Fibroblast of gingiva (primary cell): ENCODE measurements around the gene UBAC2.
A peak's percentile ranks its signal among the peaks of the same experiment; 100 is the strongest.

Experiments used
- DNase-seq: peaks from one replicate; pipeline ENCODE4 v3.0.0-alpha.2; 2011; ENCODE audit warnings: low read depth

Gene UBAC2

GRCh38 chr13:99357131-99357596, 156.5 kb downstream of the UBAC2 start:
- DNase-seq: peak; percentile 37

DNA sequence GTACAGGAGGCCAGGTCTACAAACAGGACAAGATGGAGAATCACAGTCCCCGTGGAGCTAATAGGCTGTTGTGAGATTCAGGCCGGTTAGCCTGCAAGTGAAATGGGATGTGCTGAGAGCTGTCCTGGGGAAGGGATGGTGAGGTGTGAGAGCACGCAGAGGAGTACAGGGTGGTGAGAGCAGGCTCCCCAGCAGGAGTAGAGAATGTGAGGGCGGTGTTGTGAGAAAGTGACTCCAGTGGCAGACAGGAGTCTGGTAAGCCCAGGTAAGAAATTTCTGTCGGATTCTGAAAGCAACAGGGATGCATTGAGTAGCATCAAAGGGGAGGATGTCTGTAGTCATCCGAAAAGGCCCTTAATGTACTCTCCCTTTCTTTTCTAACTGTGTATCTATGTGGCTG, 157.3 kb downstream of the UBAC2 start:
- DNase-seq: no peak

DNA sequence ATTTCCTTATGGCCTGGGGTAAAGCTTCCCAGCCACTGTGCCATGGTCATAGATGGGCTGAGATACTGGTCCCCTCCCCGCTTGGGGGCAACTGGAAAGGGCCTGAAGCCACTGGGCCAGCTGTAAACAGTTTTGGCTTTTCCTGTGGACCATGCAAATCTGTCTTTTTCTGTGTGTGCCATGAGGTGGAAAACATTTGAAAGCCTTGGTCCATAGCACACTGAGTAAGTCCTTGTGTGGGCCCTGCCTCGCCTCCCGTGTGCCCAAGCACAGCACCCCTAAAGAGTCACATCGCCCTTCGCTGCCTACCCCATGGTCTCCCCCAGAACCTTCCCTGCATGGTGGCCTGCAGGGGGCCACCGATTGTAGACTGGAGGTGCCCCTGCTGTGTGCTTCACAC, 158.9 kb downstream of the UBAC2 start:
- no peak for DNase-seq

- no peak for DNase-seq
Observed at GRCh38 chr13:99360696-99361095, 160.0 kb downstream of the UBAC2 start.

DNA sequence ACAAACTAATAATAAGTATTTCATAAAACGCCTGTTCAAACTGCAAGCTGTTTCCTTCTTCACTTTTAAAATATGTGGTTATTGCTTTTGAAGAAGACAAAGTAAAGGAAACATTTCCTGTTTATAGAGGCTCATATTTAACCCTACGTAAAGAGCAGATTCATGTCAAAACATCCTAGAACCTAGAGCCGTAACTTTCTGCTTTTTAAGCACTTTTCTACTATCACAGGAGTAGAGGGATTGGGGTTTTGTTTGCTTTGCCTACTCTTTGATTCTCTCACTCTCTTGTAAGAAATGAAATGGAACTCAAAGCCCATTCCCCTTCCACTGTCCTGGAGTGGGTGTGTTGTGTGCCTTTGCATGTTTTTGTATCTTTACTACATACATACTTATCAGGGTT, 160.5 kb downstream of the UBAC2 start:
- no peak for DNase-seq

DNA sequence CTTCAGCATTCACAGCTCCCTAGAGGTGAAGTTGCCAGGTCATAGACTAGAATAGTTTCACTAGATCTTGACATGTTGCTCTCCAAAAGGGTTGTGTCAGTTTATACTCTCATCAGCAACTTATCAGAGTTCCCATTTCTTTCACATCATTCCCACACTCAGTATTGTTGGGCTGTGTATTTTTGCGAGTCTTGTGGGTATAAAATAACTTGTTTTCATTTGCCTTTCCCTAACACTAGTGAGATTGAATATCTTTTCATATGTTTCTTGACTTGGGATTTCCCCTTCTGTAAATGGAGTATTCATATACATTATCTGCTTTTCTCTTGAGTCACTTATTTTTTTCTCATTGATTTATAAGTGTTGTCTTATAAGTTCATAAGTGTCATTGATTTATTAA, 161.7 kb downstream of the UBAC2 start:
- no peak for DNase-seq

DNA sequence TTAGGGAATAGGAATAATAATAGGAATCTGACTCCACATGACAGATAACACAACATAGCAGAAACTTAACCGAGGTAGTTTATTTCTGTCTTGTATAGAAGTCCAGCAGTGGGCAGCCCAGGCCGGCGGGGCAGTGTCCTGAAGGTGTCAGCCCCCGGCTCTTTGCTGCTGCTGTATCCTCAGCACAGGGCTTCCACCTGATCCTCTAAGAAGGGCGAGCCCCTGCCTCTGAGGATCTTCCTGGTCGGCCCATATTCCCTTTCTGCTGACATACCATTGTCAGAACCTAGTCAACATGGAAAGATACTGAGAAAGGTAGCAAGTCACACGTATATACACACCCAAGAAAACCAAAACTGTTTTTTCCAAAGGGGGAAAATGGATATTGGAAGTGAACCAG, 162.7 kb downstream of the UBAC2 start:
- DNase-seq: no peak

GRCh38 chr13:99363949-99364348, 163.3 kb downstream of the UBAC2 start:
- no peak for DNase-seq

DNA sequence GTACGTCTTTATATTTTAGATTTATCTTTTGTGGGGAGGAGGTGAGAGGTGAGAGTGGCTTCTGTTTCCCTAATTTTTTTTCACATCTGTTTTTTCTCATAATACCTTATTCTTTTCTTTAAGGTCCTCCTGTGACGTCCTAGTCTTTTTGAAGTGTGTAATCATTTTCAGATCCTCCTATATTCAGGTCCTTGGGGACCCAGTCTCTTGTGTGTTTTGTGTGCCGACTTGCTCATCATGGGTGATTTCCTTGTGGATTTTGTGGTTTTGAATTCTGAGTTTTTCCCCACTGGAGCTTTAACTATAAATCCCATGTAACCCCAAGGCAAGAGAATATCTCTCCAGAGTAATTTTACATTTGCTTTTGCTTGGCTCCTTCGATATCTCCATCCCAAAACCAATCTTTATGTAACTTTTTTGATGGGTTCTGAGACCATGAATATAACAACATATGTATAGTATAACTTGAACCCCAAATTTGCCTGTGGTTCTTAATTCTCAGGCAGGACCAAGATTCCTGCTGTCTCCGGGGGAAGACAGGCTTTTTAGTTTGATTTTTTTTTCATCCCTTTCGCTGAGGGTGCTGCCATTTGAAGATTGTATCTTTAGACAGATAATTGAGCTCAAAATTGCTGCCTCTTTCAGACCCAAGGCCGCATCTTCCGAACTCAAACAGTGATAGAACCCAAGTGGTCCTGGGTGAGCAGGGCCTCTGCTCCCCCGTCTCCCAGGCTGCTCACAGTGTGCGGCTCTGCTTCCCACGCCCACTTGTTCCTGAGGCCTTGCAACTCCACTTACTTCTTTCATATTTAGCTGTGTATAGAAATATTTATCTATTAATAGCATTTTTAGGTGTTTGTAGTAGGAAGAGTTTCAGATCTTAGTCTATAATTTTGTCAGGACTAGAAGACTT, 165.7 kb downstream of the UBAC2 start:
- DNase-seq: no peak

DNA sequence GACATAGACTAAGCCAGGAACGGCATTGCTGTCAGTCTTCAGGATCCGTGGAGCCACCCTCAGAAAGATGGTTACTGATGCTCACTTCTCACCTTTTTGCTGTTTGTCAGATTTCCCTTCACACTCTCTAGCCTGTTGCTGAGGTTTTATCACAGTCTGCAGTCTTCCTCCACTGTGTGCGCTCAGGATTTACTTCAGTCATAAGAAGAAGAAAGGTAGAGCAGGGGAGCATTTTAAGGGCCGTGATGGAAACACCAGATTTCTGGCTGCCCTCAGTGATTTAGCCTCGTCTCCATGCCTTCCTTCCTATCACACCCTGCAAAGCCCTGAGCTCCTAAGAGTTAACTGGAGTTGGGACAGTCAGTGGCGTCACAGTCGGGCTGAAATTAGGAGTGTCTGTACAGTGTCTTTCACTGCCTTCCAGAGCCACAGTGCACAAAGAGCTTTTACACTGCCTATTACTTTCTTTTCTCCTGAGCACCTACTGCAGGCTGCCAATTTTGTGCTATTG, 166.5 kb downstream of the UBAC2 start:
- no peak for DNase-seq

DNA sequence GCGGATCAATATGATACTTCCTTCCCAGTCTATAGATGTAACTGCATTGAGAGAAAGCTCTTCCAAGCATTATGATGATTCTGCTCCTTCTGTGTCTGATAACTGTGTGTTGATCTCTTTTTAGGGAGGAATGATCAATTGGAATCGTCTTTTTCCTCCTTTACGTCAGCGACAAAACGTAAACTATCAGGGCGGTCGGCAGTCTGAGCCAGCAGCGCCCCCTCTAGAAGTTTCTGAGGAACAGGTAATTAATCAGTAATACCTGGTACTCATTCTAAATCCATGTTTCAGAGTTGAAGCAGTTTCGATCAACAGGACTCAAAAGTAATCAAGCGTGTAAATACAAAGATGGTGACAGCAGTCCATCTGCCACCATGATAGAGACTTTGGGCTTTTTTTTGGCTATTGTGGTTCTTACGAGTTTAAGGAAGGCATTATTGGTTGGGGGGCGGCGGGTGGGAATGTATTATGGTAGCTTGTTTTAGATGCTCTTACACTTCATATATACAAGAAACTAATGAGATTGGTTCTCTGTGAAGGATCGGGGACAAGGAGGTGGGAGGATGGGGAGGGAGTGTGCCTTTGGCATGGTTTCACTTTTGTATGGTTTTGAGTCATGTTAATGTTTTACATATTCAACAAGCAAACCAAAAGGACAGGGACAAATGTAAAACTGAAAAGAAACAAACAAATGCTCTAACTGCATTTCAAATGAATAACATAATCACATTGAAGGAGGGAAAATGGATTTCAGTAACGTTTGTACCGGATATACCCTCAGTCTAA, 167.2 kb downstream of the UBAC2 start:
- no peak for DNase-seq

- no peak for DNase-seq
Observed at GRCh38 chr13:99370481-99371275, 170.0 kb downstream of the UBAC2 start.

DNA sequence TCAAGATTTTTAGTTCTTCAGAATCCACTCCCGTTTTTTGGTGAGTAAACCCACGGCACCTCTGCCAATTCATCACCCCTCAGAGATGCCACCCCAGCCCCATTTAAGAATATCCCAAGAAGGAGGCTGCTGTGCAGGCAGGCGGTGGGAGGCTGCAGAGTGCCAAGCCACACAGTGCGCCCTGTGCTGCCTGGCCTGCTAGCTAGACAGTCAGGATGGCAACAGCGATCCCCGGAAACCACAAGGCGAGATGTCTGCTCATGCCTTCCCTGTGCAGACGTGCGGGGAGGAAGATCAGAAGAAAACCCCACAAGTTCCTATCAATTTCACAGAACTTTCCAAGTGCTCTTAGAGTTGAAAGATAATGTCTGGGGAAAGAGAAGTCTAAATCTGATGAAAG, 171.3 kb downstream of the UBAC2 start:
- DNase-seq: no peak

DNA sequence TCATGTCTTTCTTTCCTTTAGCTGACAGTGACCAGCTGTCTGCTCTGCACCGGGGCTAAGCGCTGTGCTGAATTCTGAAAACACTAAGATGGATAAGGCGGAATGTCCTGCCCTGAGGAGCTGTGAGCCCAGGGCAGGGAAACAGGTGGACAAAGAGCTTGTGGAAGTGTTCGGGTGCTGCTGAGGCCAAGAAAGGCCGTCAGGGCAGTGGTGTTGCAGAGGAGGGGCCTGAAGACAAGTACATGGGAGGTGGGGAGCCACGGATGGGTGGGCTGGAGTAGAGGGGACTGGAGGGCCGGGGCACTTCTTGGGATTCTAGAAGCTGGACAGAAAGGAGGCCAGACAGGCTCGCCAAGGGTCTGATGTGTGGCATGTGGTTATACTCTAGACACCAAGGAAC, 172.8 kb downstream of the UBAC2 start:
- no peak for DNase-seq

- DNase-seq: no peak
Observed at GRCh38 chr13:99374169-99374991, 173.7 kb downstream of the UBAC2 start.

DNA sequence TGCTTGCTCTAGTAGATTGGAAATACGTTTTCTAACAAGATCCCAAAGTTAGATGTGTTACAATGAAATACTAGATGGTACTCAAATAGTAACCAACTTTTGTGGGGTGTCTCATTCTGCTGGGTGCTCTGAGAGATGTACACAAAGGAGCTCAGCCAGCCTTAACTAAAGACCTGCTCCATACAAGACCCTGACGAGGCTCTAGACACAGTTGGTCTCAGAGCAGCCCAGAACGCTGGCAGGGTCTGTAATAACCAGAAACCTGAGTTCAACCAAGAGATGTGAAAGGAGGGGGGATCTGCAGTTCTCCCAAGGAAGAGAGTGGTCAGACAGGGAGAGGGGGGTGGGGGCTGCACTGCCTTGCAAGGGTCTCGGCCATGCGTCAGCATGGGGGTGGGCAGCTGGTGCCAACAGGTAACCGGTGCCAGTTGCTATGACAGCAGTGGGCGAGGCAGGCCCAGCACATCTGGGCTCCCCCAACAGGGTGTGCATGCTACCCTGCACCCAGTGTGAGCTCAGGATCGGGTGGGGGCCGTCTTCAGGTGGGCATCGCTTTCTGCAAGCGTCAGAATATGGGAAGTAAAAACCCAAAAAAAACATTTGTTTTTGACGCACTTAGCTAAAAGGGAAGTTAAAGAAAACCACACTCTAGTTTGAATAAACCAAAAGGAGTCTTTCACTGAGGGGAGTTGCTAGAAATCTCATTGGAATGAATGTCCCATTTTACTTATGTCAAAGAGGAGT, 174.5 kb downstream of the UBAC2 start:
- DNase-seq: no peak

- DNase-seq: no peak
Observed at GRCh38 chr13:99375738-99376080, 175.1 kb downstream of the UBAC2 start.

- no peak for DNase-seq
Observed at GRCh38 chr13:99376132-99376531, 175.5 kb downstream of the UBAC2 start.

- DNase-seq: no peak
Observed at GRCh38 chr13:99376924-99377323, 176.3 kb downstream of the UBAC2 start.

DNA sequence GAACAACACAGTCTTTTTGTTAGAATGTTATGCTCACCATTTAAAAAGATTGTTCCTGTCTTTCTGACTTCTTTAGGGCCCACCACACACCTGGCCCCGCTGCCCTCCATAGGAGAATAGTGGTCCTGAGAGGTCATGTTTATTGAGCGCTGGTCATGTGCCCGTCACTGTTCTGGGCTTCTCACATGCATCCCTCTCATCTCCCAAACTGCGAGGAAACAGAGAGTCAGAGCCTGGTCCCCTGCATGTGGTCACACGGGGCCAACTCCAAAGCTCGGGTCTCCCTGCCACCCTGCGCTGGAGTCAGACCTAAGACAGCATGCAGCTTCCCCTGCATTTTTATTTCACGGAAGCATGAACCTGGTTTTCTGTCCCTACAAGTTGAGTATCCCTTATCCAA, 177.0 kb downstream of the UBAC2 start:
- DNase-seq: no peak
